ENCODE results near the gene NEMP1.

DNA sequence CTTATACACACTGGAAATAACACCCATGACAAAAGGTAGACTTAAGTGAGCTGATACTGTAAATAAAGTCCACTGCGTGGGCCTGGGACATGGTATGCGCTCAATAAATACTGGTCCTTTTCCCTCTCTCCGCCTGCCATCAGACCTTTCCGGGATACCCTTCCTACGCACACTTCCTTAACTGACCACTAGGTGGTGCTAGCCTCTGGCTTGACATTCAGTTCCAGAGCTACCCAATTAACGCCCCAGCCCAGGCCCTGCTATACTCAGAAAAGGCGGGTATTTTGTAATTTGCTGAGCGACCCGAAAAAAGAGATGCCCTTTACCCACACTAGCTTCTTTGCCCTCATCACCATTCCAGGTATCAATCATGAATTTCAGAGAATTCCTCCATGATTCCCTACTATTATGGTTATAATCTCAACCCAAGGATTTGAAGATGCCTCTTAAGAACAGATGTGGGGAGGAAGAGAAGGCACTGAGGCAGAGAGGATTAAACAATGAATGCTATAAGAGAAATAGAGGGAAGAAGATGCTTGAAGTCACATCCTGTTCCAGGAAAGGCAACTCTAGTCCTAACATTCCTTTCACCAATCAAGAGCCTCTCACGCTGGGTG lies 45.8 kb upstream of the NEMP1 start:
- TF ChIP-seq POLR2AphosphoS5 (IDR thresholded peaks at IDR 0.05; ENCODE audit: low read depth) (no peak), CTCF (IDR thresholded peaks at IDR 0.05; ENCODE audit: insufficient read depth, low read length) (peak; percentile 85), REST (IDR thresholded peaks at IDR 0.05; ENCODE audit: insufficient replicate concordance, low read depth) (no peak), GABPA (IDR thresholded peaks at IDR 0.05; ENCODE audit: low read depth) (no peak), SPI1 (IDR thresholded peaks at IDR 0.05; ENCODE audit: borderline replicate concordance, low read depth) (peak; percentile 36; the same call in 1 of the 2 replicates)

Data from HL-60 (cell line).